Activated B cell treated with CpG ODN at 0.5 μM for 24 hours (primary cell): Measurements from ENCODE around the gene ACSS1. TPM values are rescaled to one million over a fixed set of nuclear protein-coding genes. Genes with fewer than 3 reads are reported as not detected.

ENCODE experiments used
- ATAC-seq: fragments of 200-7000 bp; cut with Tn5 transposase; one replicate; pipeline ENCODE4 v1.10.0; 2021; ENCODE audit warnings: low read depth, mild to moderate bottlenecking, moderate library complexity
- CTCF ChIA-PET: fragments of 350-600 bp; sonication (Branson Sonifier 250); formaldehyde crosslinking; loops from one replicate; lab custom pipeline; 2021; ENCODE audit warnings: antibody characterized with exemption; lab: Charles Lee
- POLR2A ChIA-PET: fragments of 350-600 bp; sonication (Branson Sonifier 250); formaldehyde crosslinking; loops from one replicate; lab custom pipeline; 2021; ENCODE audit warnings: antibody characterized with exemption; lab: Charles Lee
- DNase-seq: peaks from one replicate; pipeline ENCODE4 v3.0.0; 2022
- H3K27ac Mint-ChIP-seq: one replicate; pipeline ENCODE4 v1.8.0; 2020; ENCODE audit warnings: mixed read lengths
- H3K27me3 Mint-ChIP-seq: one replicate; pipeline ENCODE4 v1.8.0; 2021; ENCODE audit warnings: mixed read lengths
- H3K36me3 Mint-ChIP-seq: one replicate; pipeline ENCODE4 v1.8.0; 2021; ENCODE audit warnings: low read depth, mixed read lengths
- H3K4me1 Mint-ChIP-seq: one replicate; pipeline ENCODE4 v1.8.0; 2021; ENCODE audit warnings: mixed read lengths
- H3K4me3 Mint-ChIP-seq: one replicate; pipeline ENCODE4 v1.8.0; 2020; ENCODE audit warnings: mild to moderate bottlenecking, mixed read lengths
- H3K9me3 Mint-ChIP-seq: one replicate; pipeline ENCODE4 v1.8.0; 2020; ENCODE audit warnings: mixed read lengths
- intact Hi-C: fragments of 100-400 bp; cut with micrococcal nuclease; formaldehyde crosslinking; loops from one replicate; pipeline ENCODE4 v1.15.1; 2024
- total RNA-seq: library from RNA; stranded (reverse); gene quantifications from 2 replicates; pipeline ENCODE4 v1.2.3, GENCODE V29; 2022
- TF ChIP-seq, protein P1 (sequence below): fragments of 200-600 bp; IDR thresholded peaks from one replicate; pipeline ENCODE4 v1.8.0; 2022; ENCODE audit warnings: antibody characterized with exemption, mild to moderate bottlenecking

The ACSS1 gene
- total RNA-seq, 1 donor from 2014 or later, result 34.4 TPM

DNA sequence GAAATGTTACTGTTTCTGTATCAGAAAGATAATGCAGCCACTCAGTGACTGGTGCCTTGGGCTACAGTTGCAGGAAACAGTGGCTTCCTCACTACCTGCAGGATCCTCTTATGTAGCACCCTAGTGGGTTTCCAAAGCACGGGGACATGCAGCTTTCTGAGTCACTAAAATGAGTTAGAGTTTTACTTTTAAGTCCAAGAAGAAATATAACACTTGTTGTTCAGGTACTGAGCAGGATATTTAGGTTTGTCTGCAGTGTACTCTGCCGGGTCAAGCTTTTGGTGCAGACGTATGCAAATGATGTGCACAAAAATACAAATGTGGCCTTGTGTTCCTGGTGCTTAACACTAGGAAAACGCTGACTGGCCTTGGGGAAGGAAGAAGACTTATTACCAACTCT, 22.0 kb downstream of the ACSS1 start:
- Mint-ChIP-seq H3K27me3 (no peaks in the 10 kb centered on the region), H3K4me1 (peaks cover 62% of the 10 kb centered on the region), H3K36me3 (peaks cover 22% of the 10 kb centered on the region), H3K27ac (peak overlapping the region; percentile 84), H3K9me3 (no peaks in the 10 kb centered on the region), H3K4me3 (peak overlapping the region; percentile 61)
- TF ChIP-seq, protein P1, sequence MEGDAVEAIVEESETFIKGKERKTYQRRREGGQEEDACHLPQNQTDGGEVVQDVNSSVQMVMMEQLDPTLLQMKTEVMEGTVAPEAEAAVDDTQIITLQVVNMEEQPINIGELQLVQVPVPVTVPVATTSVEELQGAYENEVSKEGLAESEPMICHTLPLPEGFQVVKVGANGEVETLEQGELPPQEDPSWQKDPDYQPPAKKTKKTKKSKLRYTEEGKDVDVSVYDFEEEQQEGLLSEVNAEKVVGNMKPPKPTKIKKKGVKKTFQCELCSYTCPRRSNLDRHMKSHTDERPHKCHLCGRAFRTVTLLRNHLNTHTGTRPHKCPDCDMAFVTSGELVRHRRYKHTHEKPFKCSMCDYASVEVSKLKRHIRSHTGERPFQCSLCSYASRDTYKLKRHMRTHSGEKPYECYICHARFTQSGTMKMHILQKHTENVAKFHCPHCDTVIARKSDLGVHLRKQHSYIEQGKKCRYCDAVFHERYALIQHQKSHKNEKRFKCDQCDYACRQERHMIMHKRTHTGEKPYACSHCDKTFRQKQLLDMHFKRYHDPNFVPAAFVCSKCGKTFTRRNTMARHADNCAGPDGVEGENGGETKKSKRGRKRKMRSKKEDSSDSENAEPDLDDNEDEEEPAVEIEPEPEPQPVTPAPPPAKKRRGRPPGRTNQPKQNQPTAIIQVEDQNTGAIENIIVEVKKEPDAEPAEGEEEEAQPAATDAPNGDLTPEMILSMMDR, result no peak
- POLR2A ChIA-PET, result interaction anchor here (1.2 to 4.1 kb wide), 4 partner anchors 12 to 22 kb away, joined by 3 to 40 read pairs (median 10); partner anchors contain the start of gene ACSS1
- intact Hi-C loops, result no loop called here
- CTCF ChIA-PET, result interaction anchor here (1.9 to 2.5 kb wide), 2 partner anchors 29 to 41 kb away, joined by 9 to 10 read pairs; no protein-coding TSS in a partner anchor
- ATAC-seq (no peak), DNase-seq (no peak)

DNA sequence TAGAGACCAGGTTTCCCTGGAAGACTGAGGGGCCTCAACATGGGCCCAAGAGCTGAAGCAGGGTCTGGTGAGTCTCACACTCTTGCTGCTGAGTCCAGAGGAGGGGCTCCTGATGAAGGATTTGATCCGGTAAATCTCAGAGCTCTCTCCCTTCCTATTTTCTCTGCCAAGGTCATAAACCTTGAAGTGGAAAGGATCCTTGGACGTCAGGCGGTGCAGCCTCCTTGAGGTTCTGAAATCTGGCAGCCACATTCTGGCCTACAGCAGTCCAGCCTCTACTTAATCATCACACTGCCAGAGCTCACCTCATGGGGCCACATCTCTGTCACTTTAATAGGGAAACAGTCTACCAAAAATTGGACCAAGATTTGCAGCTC, 24.0 kb downstream of the ACSS1 start:
- Mint-ChIP-seq H3K4me1 (peaks cover 59% of the 10 kb centered on the region), H3K36me3 (peaks cover 38% of the 10 kb centered on the region), H3K27ac (no peak overlapping the region), H3K9me3 (no peaks in the 10 kb centered on the region), H3K27me3 (no peaks in the 10 kb centered on the region), H3K4me3 (no peak overlapping the region)
- CTCF ChIA-PET, result interaction anchor here (0.8 kb wide), 1 partner anchor 39 kb away, joined by 3 read pairs; no protein-coding TSS in a partner anchor
- POLR2A ChIA-PET, result no interaction called here
- intact Hi-C loops, result no loop called here
- no peak for ATAC-seq
- no peak for DNase-seq
- TF ChIP-seq, protein P1, result no peak

DNA sequence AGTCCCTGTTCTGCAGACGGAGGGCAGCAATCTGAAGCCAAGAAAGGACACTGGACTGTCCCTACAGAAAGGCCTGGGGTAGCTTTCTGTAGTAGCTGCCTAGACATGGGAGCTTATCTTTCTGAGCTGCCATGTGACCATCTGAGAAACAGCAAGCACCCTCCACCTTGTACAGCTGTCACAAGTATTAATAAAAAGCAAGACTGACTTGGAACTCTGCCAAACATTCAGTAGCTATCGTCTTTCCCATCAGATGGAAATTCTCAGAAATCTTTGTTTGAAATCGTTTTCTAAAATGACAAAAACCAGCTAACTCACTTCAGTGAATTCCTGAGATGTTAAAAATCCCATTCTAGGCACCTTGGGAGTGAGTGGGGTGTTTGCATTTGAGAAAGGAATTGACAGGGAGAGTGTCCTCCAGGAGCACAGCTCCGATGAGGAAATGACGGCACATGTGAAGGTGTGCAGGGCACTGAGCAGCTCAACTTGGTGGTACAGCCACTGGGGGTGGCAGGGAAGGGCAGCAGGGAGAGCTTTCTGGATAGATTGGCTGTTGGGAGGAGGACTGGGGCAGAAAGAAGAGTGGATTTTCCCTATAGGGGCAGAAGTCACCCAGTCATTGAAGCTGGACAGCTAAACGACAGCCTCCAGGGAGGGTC, 24.5 kb downstream of the ACSS1 start:
- POLR2A ChIA-PET, result interaction anchor here (0.9 to 1.2 kb wide), 3 partner anchors 20 to 32 kb away, joined by 3 read pairs; partner anchors contain the start of gene ACSS1
- intact Hi-C loops, result no loop called here
- ATAC-seq, result no peak

DNA sequence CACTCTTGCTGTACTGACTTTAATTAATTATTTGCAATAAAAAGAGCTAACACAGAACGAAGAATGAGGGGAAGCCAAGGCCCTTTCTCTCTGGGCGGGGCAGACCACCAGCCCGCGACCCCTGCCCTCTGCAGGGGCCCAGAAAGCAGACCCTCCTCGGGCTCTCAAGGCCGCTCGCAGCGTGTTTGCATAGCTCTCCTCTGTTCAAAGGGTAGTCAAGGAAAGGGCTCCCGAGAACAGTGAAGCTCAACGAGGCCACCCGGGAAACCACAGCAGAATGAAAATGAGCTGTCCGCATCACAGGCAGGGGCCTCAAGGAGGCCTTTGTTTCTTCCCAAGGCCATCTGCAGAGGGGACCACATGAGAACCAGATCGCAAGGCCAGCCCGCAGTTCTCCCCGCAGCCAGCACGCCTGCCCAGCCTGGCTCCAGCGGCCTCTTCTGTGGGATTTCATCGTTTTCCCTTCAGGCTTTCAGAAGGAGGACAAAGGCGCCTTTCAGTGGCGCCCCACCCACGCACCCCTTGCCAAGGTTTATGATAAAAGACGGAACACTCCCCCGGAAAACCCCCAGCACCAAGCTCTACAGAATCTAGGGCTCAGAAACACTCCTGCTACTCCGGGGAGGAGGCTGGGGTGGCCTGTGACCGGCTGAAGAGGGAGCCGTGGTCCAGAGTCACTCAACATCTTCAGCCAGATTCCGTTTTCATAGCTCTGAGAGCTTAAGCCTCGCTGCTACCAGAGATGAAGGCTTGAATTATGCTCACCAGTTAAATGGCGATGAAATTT, 25.3 kb downstream of the ACSS1 start:
- Mint-ChIP-seq H3K9me3 (no peaks in the 10 kb centered on the region), H3K36me3 (peaks cover 46% of the 10 kb centered on the region), H3K27ac (no peak overlapping the region), H3K4me1 (peaks cover 47% of the 10 kb centered on the region), H3K4me3 (no peak overlapping the region), H3K27me3 (no peaks in the 10 kb centered on the region)
- ATAC-seq (no peak), DNase-seq (no peak)
- intact Hi-C loops, result no loop called here
- CTCF ChIA-PET, result interaction anchor here (0.8 kb wide), 1 partner anchor 38 kb away, joined by 3 read pairs; no protein-coding TSS in a partner anchor
- POLR2A ChIA-PET, result interaction anchor here (0.9 to 1.2 kb wide), 3 partner anchors 21 to 32 kb away, joined by 3 read pairs; partner anchors contain the start of gene ACSS1
- TF ChIP-seq, protein P1, result no peak

More for the DNA sequence above, 24.5 kb downstream of the ACSS1 start:
- peaks cover 42% of the 10 kb centered on the region for H3K36me3 Mint-ChIP-seq
- H3K4me1 Mint-ChIP-seq, result peaks cover 54% of the 10 kb centered on the region
- H3K9me3 Mint-ChIP-seq, result no peaks in the 10 kb centered on the region
- TF ChIP-seq, protein P1, result no peak
- H3K27me3 Mint-ChIP-seq, result no peaks in the 10 kb centered on the region
- CTCF ChIA-PET, result interaction anchor here (0.8 kb wide), 1 partner anchor 38 kb away, joined by 3 read pairs; no protein-coding TSS in a partner anchor
- peak overlapping the region; percentile 46 for H3K27ac Mint-ChIP-seq
- H3K4me3 Mint-ChIP-seq, result no peak overlapping the region
- no peak for DNase-seq

GRCh38 chr20:25032065-25032477, 25.9 kb downstream of the ACSS1 start:
- H3K27me3 Mint-ChIP-seq, result no peaks in the 10 kb centered on the region
- CTCF ChIA-PET, result no interaction called here

More at GRCh38 chr20:25032065-25032477, 25.9 kb downstream of the ACSS1 start:
- DNase-seq (no peak), ATAC-seq (no peak)
- H3K4me3 Mint-ChIP-seq, result no peak overlapping the region
- H3K4me1 Mint-ChIP-seq, result peaks cover 47% of the 10 kb centered on the region
- no peak overlapping the region for H3K27ac Mint-ChIP-seq
- H3K36me3 Mint-ChIP-seq, result peaks cover 52% of the 10 kb centered on the region
- intact Hi-C loops, result no loop called here
- POLR2A ChIA-PET, result no interaction called here
- TF ChIP-seq, protein P1, result no peak
- no peaks in the 10 kb centered on the region for H3K9me3 Mint-ChIP-seq
